ENCODE results near the gene JPH2.

- TF ChIP-seq SUZ12 (IDR thresholded peaks at IDR 0.05; ENCODE audit: extremely low read depth, insufficient read depth, insufficient read length) (no peak), ZNF274 (IDR thresholded peaks at IDR 0.05; ENCODE audit: low read depth, low read length) (no peak)
These were observed 14.0 kb upstream of the JPH2 start for GRCh38 chr20:44200983-44201382.

All from NT2/D1 (cell line).